ENCODE data around the gene ZNF174. TPM values are rescaled to one million over a fixed set of nuclear protein-coding genes. Genes with fewer than 3 reads are reported as not detected.
A peak's percentile ranks its signal among the peaks of the same experiment; 100 is the strongest.

Gene ZNF174
- polyA plus RNA-seq, 3 donors from 2014 or later, result 4.7 to 19.4 (median 8.5) TPM

DNA sequence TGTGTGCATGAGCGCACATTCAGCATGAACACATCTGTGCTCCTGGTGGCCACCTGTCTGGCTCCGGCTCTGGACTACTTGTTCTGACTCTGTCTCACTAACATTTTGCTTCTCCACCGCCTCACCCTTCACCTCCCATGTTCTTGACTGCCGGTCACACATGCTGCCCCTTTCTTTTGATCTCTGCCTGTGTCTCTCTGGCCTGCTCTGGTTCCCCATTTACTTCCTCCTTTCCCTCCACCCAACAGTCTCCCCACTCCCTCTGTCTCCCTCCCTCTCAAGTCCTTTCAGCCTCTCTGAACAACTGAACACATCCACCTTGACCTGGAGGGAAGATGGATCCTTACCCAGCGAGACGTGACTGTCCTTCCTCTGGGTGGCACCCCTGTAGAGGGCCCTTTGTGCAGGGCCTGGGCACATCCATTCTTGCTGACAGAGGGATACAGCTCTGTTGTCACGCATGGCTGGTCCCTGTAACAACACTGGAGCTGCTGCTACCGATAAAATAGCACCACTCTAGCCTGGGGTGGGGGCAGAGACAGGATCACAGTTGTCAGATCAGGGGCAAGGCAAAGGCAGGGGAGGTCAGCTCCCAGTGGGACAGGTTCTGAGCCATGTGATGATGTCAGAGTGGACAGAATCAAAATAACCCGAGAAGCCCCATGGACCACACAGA, 11.2 kb upstream of the ZNF174 start:
- H3K9me3 Mint-ChIP-seq, result peaks cover 21 to 48% (median 27%) of the 10 kb centered on the region in 6 donors
- no peak for DNase-seq
- peaks cover 0 to 3% (median 0%) of the 10 kb centered on the region in 3 donors for H3K27me3 Mint-ChIP-seq (ENCODE audit: low read depth in 3 of 3)
- H3K4me3 Mint-ChIP-seq, result no peak overlapping the region
- peaks cover 8 to 12% of the 10 kb centered on the region in 2 donors for H3K4me1 Mint-ChIP-seq
- H3K36me3 Mint-ChIP-seq, result peaks cover 60 to 77% (median 72%) of the 10 kb centered on the region in 3 donors
- H3K27ac Mint-ChIP-seq, result peak overlapping the region in 1 of 6 donors; percentile 9

DNA sequence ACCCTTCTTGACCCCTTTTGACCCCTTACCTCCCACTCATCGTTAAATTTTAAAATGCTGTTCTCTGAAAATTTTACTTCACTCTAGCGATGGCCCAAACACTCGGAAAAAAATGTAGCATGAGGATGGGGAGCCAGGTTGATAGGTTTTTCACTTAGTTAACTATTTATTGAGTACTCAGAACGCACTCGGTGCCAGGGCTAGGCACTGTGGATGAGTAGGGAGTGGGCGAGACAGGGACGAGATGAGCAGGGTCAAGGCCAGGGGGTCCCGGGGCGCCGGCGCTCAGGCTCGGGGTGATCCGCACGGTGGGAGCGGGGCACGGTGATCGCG, 603 bp upstream of the ZNF174 start:
- peaks cover 0 to 2% (median 2%) of the 10 kb centered on the region in 3 donors for H3K27me3 Mint-ChIP-seq (ENCODE audit: low read depth in 3 of 3)
- H3K4me1 Mint-ChIP-seq, result peaks cover 56 to 81% of the 10 kb centered on the region in 2 donors
- no peak for DNase-seq
- H3K27ac Mint-ChIP-seq, result peak overlapping the region; percentile 73 to 93 (median 80)
- peak overlapping the region; percentile 86 to 95 (median 92) for H3K4me3 Mint-ChIP-seq
- H3K9me3 Mint-ChIP-seq, result peaks cover 0 to 3% (median under 1%) of the 10 kb centered on the region in 6 donors
- peaks cover 20 to 43% (median 43%) of the 10 kb centered on the region in 3 donors for H3K36me3 Mint-ChIP-seq

DNA sequence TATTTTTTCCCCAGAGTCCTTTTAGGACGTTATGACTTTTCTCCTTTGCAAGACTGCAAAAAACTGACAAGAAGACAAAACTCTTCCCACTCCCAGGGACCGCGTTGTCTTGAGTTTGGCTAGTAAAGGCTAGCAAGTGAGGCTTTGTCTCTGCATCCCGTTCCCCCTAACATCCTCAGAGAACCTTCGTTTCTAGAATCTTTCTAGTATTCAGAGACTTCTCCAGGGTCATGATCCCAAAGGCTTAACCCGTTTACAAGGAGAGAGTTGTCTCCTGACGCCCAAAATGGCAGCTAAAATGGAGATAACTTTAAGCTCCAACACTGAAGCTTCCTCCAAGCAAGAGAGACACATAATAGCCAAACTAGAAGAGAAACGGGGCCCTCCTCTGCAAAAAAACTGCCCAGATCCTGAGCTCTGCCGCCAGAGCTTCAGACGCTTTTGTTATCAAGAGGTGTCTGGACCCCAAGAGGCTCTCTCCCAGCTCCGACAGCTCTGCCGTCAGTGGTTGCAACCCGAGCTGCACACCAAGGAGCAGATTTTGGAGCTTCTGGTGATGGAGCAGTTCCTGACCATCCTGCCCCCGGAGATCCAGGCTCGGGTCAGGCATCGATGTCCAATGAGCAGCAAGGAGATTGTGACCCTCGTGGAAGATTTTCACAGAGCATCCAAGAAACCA, 843 bp downstream of the ZNF174 start:
- H3K27ac Mint-ChIP-seq, result peak overlapping the region; percentile 71 to 91 (median 90)
- H3K4me3 Mint-ChIP-seq, result peak overlapping the region; percentile 86 to 95 (median 92)
- DNase-seq, result no peak
- H3K36me3 Mint-ChIP-seq, result peaks cover 24 to 45% (median 44%) of the 10 kb centered on the region in 3 donors
- H3K9me3 Mint-ChIP-seq, result peaks cover 7 to 16% (median 14%) of the 10 kb centered on the region in 6 donors
- H3K4me1 Mint-ChIP-seq, result peaks cover 48 to 74% of the 10 kb centered on the region in 2 donors
- peaks cover 0 to 2% (median 2%) of the 10 kb centered on the region in 3 donors for H3K27me3 Mint-ChIP-seq (ENCODE audit: low read depth in 3 of 3)

DNA sequence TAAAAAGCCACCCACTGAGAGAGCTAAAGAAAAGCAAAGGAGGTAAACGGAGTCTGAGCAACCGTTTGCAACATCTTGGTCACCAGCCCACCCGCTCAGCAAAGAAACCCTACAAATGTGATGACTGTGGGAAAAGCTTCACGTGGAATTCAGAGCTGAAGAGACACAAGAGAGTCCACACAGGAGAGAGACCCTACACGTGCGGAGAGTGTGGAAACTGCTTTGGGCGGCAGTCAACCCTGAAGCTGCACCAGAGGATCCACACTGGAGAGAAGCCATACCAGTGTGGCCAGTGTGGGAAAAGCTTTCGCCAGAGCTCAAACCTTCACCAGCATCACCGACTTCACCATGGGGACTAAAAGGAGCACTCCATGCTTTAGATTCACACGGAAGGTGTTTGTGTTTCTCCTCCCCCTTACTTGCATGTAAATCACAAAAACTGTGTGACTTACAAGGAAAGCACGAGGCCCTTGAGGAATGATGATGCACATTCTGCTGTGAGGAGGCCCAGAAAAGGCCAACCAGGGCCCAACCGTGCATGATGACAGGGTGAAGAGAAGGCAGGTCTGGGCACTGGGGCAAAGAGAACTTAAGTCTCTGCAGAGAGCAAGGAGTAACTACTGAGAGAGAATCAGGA, 7.7 kb downstream of the ZNF174 start:
- Mint-ChIP-seq H3K4me3 (no peak overlapping the region), H3K36me3 (peaks cover 49 to 61% (median 60%) of the 10 kb centered on the region in 3 donors), H3K9me3 (peaks cover 25 to 75% (median 67%) of the 10 kb centered on the region in 6 donors), H3K27ac (no peak overlapping the region), H3K4me1 (peaks cover 11 to 18% of the 10 kb centered on the region in 2 donors), H3K27me3 (ENCODE audit: low read depth in 3 of 3) (peaks cover 0 to 3% (median 0%) of the 10 kb centered on the region in 3 donors)
- DNase-seq, result no peak

DNA sequence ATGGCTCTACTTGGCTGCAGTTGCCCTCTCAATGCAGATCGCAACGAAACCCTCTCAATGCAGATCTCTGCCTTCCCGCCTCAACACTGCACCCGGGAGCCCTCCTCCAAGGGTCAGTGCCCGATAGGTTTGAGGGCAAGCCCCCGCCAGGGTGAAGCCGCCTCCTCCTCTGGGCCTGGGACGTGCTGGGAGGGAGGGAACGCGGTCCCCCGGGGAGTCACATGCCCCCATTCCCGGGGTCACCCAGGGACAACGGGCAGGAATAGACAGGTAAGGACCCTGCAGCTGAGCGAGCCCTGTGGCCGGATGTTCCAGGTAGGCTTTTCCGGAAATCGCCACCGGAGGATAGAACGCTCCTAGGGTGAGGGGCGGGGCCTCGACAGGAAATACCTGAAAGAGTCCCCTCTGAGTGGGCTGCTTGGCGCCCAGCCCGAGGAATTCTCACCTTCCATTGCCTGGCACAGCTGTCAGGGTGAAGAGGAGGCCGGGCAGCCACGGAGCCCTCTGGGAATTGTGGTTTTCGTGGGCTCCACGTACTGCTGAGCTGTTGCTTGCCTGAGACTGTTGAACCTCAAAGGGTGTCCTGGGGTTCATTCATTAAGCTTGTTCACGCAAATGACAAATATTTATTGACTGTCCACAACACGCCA, 12.8 kb downstream of the ZNF174 start:
- H3K4me3 Mint-ChIP-seq, result no peak overlapping the region
- no peaks in the 10 kb centered on the region for H3K4me1 Mint-ChIP-seq
- peaks cover 14 to 22% (median 20%) of the 10 kb centered on the region in 3 donors for H3K36me3 Mint-ChIP-seq
- peaks cover 2 to 8% (median 2%) of the 10 kb centered on the region in 3 donors for H3K27me3 Mint-ChIP-seq (ENCODE audit: low read depth in 3 of 3)
- peaks cover 11 to 69% (median 51%) of the 10 kb centered on the region in 6 donors for H3K9me3 Mint-ChIP-seq
- no peak for DNase-seq
- H3K27ac Mint-ChIP-seq, result no peak overlapping the region

DNA sequence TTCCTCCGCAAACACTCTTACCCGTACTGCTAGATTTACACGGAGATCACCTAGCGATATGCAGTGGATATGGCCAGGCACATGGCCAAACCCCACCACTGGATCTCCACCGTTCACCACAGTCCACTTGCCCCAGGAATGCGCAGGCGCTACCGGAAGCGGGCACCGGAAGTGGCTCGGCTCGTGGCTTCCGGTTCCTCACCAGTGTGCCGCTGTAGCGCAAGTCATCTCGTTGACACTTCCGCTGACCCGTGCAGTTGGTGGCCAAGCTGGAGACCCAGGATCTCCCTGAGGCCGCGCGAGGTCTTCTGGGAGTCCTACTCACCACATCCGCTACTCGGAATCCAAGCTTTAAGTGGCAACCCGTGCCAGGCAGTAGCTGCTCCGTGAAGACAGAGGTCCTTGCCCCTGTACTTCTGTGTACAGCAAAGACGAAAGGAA, 30.8 kb downstream of the ZNF174 start:
- H3K9me3 Mint-ChIP-seq, result peaks cover 0 to 15% (median 4%) of the 10 kb centered on the region in 6 donors
- H3K4me3 Mint-ChIP-seq, result peak overlapping the region; percentile 44 to 70 (median 66)
- peaks cover 5 to 16% (median 14%) of the 10 kb centered on the region in 3 donors for H3K36me3 Mint-ChIP-seq
- peaks cover 4 to 25% (median 12%) of the 10 kb centered on the region in 3 donors for H3K27me3 Mint-ChIP-seq (ENCODE audit: low read depth in 3 of 3)
- DNase-seq, result peak; percentile 64 to 74 (median 70)
- peaks cover 19 to 23% of the 10 kb centered on the region in 2 donors for H3K4me1 Mint-ChIP-seq
- H3K27ac Mint-ChIP-seq, result peak overlapping the region; percentile 40 to 91 (median 68)

DNA sequence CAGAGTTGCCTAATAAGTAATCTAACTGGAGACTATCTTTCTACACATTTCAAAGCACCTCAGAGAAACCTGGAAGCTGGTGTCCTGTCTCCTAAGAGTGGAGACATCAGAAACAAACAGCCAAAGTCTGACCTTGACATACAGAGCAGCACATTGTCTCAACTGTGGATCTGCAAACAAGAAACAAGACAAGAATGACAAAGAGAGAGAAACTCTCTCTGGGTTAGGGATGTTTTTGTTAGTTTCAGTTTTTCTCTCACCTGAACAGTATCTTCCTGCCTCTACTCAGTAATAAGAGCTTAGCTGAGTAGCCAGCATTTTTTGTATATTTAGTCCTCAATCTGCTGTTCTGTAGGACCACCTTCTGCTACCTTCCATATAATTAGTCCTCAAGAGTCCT, 33.4 kb downstream of the ZNF174 start:
- H3K27ac Mint-ChIP-seq, result peak overlapping the region in 1 of 6 donors; percentile 24
- peaks cover 21 to 23% of the 10 kb centered on the region in 2 donors for H3K4me1 Mint-ChIP-seq
- H3K27me3 Mint-ChIP-seq (ENCODE audit: low read depth in 3 of 3), result peaks cover 4 to 25% (median 18%) of the 10 kb centered on the region in 3 donors
- peaks cover 6 to 26% (median 15%) of the 10 kb centered on the region in 3 donors for H3K36me3 Mint-ChIP-seq
- no peak for DNase-seq
- no peak overlapping the region for H3K4me3 Mint-ChIP-seq
- H3K9me3 Mint-ChIP-seq, result peaks cover 0 to 21% (median 9%) of the 10 kb centered on the region in 6 donors

DNA sequence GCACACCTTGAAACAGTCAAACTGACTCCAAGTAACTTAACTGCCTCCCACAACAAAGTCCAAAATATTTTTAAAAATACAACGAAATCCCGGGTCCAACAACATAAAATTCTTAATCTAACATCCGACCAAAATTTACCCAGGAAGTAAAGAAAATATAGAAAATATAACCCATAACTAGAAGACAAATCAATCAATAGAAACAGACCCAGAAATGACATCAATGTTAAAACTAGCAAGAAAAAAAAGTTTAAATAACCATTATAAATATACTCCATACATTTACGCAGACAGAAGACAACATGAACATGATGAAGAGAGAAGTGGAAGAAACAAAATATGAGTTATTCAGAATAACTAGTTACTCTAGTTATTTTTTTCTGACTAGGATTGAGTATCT, 38.6 kb downstream of the ZNF174 start:
- DNase-seq, result no peak
- Mint-ChIP-seq H3K4me3 (no peak overlapping the region), H3K4me1 (peaks cover 25 to 29% of the 10 kb centered on the region in 2 donors), H3K9me3 (peaks cover 0 to 15% (median 7%) of the 10 kb centered on the region in 6 donors), H3K36me3 (peaks cover 13 to 29% (median 25%) of the 10 kb centered on the region in 3 donors), H3K27me3 (ENCODE audit: low read depth in 3 of 3) (peaks cover 6 to 17% (median 15%) of the 10 kb centered on the region in 3 donors), H3K27ac (no peak overlapping the region)

DNA sequence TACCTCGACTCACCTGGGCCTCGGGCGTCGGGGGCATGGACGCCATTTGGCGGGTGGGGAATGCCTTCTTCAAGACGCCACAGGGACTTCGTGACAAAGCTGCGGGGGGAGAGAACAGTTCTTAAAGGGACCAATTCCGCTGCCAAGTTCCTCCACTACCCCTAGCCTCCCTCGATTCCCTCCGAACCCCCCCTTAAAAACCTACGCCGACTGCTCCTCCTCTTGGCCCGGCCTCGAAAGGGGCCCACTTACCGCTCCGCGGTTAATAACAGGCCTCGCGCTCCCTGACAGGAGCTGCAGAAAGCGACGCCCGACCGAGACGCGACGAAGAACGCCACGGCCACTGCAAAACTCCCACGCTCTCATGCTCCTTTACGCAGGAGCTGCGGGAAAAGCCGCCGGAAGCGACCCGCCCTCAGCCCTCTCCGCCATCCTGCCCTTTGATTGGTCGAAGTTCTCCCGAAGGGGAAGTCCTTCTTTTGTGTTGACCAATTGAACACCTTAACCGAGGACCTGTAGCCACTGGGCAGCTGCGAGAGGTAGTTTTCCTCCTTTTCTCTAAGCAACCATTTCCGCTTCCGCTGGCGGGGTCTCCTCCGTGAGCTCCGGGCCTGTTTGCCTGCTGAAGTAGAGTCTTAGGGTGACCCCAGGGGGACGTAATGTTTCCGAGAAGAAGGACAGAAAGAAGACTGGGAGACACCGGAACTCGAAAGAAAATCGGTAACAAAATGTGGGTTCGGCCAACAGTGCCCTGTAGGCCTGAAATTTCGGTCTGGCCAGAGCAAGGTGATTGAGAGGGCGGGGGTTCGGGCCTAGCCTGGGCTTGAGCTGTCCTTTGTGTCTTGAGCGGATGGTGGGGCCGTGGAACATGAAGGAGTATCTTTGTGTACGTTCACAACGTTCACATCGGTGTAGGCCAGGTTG, 42.4 kb downstream of the ZNF174 start, which contains the start of the genes NAA60 and ZNF597:
NAA60 (plus strand) TSS at position 573 of the 924 bp plus-strand sequence. CDS start 32,548 bp downstream, outside the sequence.
ZNF597 (minus strand) TSS at position 397 of the 924 bp plus-strand sequence; CDS start at position 46, 351 bp downstream.
- H3K4me1 Mint-ChIP-seq, result peaks cover 28 to 33% of the 10 kb centered on the region in 2 donors
- peak within 1 kb of the TSS; percentile 93 to 98 (median 94) for H3K27ac Mint-ChIP-seq
- H3K4me3 Mint-ChIP-seq, result peak within 1 kb of the TSS; percentile 95 to 99 (median 97)
- peaks cover 0 to 13% (median 5%) of the 10 kb centered on the region in 6 donors for H3K9me3 Mint-ChIP-seq
- H3K27me3 Mint-ChIP-seq (ENCODE audit: low read depth in 3 of 3), result peaks cover 5 to 14% (median 6%) of the 10 kb centered on the region in 3 donors
- H3K36me3 Mint-ChIP-seq, result peaks cover 13 to 25% (median 22%) of the 10 kb centered on the region in 3 donors
- peak; percentile 82 to 85 (median 83) for DNase-seq

DNA sequence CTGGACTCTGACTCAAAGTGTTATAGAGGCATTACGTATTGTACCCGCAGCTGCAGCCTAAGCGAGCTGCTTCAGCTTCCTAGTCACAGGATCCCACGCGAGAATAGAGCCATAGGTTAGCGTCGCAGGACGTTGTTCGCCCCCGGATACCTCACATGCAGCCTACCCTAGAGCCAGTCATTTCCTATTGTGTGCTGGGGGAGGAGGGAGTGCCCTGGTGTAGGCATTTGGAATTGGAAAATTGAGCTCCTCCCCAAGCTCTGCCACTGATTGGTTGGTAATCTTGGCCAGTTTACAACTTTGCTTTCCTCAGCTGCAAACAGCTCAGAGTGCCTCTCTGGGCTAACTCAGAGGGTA, 43.0 kb downstream of the ZNF174 start:
- peaks cover 13 to 25% (median 18%) of the 10 kb centered on the region in 3 donors for H3K36me3 Mint-ChIP-seq
- H3K4me1 Mint-ChIP-seq, result peaks cover 28 to 33% of the 10 kb centered on the region in 2 donors
- peak in 2 of 3 donors; percentile 31 to 45 for DNase-seq
- H3K9me3 Mint-ChIP-seq, result peaks cover 0 to 11% (median 5%) of the 10 kb centered on the region in 6 donors
- H3K4me3 Mint-ChIP-seq, result peak overlapping the region; percentile 95 to 99 (median 97)
- H3K27me3 Mint-ChIP-seq (ENCODE audit: low read depth in 3 of 3), result peaks cover 5 to 14% (median 6%) of the 10 kb centered on the region in 3 donors
- H3K27ac Mint-ChIP-seq, result peak overlapping the region; percentile 93 to 98 (median 94)

DNA sequence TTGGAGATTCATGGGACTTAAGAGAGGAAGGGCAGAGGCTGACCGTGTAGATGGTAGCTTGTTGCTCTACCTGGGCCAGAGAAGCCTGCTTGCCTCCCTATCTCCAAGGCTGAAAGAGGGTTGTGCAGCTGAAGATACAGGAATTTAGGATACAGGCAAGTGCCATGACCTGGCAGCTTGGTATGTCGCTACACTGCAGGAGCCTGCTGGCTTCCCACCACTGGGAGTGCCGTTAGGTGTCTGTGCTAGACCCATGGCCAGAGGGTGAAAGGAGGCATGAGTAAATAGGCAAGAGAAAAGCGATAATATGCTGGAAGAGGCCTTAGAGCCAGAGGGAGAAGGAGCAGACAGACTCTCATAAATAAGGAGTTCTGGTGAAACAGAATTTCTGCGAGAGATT, 53.1 kb downstream of the ZNF174 start:
- Mint-ChIP-seq H3K9me3 (no peaks in the 10 kb centered on the region), H3K36me3 (no peaks in the 10 kb centered on the region), H3K27ac (no peak overlapping the region), H3K4me1 (peaks cover 17 to 21% of the 10 kb centered on the region in 2 donors), H3K4me3 (peak overlapping the region in 1 of 5 donors; percentile 14), H3K27me3 (ENCODE audit: low read depth in 3 of 3) (peaks cover 4 to 8% (median 6%) of the 10 kb centered on the region in 3 donors)
- no peak for DNase-seq

DNA sequence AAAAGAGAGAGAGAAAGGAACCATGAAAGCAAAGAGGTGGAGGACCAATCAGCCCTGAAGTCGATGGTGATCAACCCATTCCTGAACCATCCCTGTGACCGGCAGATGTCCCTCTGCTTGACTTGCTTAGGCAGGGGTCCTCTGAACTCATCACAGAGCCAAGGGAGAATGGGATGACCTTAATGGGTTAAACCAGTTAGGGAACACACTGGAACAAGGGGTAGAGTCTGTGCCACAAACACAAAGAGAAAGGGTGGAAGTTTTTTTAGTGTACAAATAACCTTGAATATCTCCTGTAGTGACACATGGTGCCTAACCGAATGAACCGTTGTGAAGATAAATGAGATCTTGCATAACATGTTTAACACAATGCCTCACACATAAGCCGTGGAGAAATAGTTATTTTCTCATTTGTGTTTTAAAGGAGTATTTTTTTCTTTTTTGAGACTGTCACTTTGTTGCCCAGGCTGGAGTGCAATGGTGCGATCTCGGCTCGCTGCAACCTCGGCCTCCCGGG, 53.7 kb downstream of the ZNF174 start:
- Mint-ChIP-seq H3K9me3 (no peaks in the 10 kb centered on the region), H3K27ac (peak overlapping the region in 1 of 6 donors; percentile 73), H3K4me3 (peak overlapping the region in 2 of 5 donors; percentile 20 to 36), H3K4me1 (peaks cover 23 to 27% of the 10 kb centered on the region in 2 donors), H3K36me3 (no peaks in the 10 kb centered on the region), H3K27me3 (ENCODE audit: low read depth in 3 of 3) (peaks cover 4 to 8% (median 6%) of the 10 kb centered on the region in 3 donors)
- no peak for DNase-seq
